GM21529 (cell line): Measurements from ENCODE around the gene BMS1.
"Not testable (repeated sequence)": the region's sequence is repeated elsewhere in the genome, so short reads cannot be mapped to it uniquely, and the experiment has no call there.

Experiments
- ATAC-seq: cut with Tn5 transposase; IDR thresholded peaks from one replicate; pipeline ENCODE4 v1.9.1; 2021; ENCODE audit not compliant: unreplicated experiment

The BMS1 gene, protein sequence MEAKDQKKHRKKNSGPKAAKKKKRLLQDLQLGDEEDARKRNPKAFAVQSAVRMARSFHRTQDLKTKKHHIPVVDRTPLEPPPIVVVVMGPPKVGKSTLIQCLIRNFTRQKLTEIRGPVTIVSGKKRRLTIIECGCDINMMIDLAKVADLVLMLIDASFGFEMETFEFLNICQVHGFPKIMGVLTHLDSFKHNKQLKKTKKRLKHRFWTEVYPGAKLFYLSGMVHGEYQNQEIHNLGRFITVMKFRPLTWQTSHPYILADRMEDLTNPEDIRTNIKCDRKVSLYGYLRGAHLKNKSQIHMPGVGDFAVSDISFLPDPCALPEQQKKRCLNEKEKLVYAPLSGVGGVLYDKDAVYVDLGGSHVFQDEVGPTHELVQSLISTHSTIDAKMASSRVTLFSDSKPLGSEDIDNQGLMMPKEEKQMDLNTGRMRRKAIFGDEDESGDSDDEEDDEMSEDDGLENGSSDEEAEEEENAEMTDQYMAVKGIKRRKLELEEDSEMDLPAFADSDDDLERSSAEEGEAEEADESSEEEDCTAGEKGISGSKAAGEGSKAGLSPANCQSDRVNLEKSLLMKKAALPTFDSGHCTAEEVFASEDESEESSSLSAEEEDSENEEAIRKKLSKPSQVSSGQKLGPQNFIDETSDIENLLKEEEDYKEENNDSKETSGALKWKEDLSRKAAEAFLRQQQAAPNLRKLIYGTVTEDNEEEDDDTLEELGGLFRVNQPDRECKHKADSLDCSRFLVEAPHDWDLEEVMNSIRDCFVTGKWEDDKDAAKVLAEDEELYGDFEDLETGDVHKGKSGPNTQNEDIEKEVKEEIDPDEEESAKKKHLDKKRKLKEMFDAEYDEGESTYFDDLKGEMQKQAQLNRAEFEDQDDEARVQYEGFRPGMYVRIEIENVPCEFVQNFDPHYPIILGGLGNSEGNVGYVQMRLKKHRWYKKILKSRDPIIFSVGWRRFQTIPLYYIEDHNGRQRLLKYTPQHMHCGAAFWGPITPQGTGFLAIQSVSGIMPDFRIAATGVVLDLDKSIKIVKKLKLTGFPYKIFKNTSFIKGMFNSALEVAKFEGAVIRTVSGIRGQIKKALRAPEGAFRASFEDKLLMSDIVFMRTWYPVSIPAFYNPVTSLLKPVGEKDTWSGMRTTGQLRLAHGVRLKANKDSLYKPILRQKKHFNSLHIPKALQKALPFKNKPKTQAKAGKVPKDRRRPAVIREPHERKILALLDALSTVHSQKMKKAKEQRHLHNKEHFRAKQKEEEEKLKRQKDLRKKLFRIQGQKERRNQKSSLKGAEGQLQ

DNA sequence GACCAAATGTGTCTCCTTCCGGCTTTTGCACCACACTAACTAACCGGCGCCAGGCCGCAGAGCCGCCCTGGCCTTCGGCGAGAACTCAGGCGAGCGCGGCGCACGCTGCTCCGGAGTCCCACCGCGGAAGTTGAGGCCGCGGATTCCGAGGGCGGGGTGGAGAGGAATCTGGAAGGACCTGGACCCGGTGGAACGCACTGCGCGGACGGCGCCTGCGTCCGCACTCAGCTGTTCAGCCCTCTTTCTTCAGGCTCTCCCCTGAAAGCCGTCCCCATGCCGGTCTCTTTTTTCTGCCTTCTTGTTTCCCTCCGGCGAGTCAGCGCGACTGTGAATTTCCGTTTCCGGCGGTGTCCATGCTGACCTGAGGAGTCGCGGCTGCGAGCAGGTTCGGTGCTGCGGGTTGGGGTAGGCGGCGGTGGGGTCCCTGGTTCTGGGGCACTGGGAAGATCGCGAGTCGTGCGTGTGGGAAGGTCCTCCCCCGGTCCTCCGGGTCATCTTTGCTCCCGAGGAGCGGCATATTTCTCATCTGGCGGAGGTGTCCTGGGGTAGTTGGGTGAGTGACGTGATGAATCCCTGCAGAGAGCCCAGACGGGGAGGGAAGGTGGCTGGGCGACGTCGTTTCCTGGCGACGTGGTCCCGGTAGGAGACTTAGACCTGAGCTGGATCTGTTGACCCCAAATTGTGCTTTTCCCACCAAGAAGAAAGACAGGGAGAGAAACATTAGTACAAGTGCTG, at the start of gene BMS1:
Gene BMS1 (plus strand): TSS at position 350 of the 735 bp plus-strand sequence. CDS start 1,600 bp downstream, outside the sequence.
- peak; percentile 97 for ATAC-seq

DNA sequence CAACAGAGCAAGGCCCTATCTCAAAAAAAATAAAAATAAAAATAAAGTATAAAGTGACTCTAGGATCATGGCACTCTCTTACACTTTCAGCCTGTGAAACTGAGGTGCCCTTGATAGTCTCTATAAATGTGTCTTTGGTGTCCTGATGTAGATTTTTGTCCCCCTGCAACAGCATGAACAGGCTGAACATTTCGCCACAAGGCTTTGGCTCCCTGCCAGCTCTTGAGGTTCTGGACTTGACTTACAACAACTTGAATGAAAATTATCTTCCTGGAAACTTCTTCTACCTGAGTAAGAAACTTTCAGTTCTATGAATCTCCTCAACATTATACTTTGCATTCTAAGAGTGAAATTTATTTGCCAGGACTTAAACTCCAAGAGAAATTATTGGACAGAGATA, 48.1 kb upstream of the BMS1 start:
- ATAC-seq = no peak

DNA sequence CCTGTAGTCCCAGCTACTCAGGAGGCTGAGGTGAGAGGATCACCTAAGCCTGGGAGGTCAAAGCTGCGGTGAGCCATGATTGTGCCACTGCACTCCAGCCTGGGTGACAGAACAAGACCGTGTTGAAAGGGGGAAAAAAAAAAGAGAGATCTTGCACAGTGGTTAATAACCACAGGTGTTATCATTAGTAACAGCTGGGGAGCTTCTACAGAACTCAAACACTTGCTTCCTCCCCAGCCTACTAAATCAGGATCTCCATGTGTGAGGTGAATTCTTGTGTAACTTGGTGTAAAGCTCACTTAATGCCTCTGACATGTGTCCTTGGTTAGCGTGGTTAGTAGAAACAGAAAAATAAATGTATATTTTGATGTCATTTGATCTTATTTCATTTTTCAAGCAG, 43.9 kb upstream of the BMS1 start:
- ATAC-seq = no peak

DNA sequence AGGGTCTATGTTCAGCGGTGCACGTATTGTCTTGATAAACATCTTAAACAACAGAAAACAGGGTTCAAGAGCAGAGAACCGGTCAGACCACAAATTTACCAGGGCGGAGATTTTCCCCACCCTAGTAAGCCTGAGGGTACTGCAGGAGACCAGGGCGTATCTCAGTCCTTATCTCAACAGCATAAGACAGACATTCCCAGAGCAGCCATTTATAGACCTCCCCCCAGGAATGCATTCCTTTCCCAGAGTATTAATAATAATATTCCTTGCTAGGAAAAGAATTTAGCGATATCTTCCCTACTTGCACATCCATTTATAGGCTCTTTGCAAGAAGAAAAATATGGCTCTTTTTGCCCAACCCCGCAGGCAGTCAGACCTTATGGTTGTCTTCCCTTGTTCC, 41.1 kb upstream of the BMS1 start:
- not testable (repeated sequence) for ATAC-seq

DNA sequence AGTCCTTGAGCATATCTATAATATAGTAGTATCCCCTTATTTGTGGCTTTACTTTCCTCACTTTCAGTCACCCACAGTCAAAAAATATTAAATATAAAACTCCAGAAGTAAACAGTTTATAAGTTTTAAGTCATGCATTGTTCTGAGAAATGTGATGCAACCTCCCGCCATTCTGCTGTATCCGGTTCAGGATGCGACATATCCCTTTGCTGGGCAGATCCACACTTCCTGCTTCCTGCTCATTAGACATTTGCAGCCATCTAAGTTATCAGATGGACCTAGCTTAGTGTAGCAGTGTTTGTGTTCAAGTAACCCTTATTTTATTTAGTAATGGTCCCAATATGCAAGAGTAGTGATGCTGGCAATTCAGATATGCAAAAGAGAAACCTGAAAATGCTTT, 38.9 kb upstream of the BMS1 start:
- no peak for ATAC-seq

DNA sequence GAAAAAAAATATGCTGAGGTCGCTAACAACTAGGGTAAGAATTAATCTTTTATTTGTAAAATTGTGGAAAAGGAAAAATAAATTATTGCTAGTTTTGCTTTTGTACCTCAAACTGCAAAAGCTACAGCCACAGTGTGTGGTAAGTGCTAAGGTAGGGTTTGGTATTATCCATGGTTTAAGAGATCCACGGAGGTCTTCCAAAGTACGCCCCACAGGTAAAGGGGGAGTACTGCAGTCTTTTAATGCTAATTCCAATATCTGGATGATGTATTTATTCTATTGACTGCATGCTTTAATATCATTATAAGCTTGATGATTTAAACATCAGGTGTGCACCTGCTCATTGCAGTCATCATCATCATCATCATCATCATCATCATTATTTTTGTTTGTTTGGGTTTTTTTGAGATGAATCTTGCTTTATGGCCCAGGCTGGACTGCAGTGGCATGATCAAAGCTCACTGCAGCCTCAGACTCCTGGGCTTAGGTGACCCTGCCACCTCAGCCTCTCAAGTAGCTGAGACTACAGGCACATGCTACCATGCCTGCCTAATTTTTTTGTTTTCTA, 38.4 kb upstream of the BMS1 start:
- no peak for ATAC-seq

DNA sequence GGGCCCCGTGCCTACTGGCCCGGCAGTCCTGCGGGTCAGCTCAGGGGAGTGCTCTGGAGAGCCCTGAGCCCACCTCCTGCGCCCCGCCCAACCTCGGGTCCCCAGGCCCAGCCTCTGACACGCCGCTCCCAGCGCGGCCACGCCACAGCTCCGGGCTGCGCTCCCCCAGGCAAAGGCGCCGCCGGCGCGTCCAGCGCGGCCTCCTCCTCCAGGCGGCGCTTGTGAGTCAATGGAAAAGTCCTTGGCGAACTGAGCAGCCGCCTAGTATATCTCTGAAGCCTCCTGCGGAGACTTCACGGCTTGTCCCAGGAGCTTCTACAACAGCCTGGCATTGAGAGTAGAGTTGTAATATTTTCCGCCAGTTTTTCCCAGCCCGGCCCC, 29.5 kb upstream of the BMS1 start:
- no peak for ATAC-seq

DNA sequence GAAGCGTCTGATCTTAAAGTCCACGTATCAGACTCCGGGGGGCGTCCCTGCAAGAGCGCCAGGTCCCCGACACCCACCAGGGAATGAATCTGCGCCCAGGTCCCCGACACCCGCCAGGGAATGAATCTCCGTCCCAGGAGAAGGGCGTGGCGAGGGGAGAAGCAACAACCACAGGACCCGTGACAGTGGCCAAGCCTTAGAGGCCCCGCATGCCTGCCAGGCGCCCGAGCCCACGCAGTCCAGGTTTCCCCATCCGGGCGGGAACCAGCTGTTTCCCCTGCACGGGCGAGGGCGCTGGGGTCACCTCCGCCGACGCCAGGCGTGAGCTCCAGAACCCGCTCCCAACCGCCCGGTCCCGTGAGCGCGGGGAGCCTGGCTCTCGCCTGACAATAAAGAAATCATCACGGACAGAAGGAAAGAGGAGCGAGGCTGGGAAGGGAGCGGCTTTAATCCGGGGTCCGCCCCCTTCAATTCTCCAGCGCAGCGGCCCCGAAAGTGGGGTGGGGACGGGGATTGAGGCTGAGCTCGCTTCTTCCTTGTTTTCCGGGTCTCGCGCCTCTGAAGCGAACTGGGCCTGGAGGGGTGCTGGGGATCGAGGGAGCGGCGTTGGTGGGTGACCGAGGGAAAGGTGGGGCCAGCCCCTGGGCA, 29.0 kb upstream of the BMS1 start:
- no peak for ATAC-seq

DNA sequence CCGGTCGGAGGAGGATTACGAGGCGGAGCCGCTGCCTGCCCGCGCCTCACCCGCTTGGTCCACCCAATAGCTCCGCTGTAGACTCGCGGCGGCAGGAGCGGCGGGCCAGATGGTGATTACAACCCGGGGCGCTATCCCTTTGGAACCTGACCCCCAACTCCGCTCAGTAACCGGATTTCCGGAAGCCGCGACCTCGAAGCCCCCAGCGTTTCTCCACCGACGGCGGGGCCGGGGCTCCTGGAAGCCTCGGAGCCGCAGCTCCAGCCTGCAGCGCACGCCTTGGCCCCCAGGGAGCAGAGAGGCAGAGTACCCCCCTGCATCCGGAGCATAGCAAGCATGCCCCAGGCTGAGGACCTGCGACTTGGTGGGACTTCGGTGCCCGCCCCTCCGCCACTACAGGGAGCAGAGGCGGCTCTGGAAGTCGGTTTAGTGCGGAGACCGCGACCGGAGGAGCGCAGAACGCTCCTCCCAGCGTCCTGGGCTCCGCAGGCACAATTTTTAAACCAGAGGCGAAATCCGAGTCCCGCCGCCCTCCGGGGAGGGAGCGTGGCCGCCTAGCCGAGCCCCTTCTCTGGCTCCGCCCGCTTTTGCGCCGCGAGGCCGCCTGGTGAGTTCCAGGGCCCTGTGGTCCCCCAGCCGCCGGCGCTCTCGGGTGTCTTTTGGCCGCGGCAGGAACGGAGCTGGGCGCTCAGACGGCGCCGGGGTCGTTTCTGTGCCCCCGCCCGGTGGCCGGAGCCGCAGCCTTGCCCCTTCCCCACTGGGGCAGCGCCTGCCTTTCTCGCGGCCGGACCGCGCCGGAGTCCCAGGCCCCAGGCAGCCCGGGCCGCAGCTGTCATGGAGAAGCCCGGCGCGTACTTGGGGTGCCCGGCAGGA, 28.2 kb upstream of the BMS1 start:
- no peak for ATAC-seq

DNA sequence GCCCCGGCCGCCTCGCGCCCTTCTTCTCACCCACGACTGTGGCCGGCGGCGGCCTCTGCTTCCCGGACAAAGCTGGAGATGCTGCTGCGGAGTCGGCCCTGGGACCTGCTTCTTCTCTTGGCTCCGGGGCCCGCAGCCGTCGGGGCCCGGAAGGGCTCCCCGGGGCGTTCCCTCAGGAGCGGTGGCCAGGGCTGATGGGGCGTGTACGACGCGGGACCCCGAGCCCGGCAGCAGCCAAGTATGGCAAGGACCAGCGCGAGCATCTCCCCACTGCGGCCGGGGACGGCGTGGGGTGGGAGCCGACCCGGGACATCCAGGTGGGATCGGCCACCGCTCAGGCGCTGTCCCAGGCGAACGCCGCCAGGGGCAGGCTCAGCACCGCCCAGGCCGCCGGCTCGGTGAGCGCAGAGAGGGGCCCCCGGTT, 27.6 kb upstream of the BMS1 start:
- ATAC-seq = no peak

DNA sequence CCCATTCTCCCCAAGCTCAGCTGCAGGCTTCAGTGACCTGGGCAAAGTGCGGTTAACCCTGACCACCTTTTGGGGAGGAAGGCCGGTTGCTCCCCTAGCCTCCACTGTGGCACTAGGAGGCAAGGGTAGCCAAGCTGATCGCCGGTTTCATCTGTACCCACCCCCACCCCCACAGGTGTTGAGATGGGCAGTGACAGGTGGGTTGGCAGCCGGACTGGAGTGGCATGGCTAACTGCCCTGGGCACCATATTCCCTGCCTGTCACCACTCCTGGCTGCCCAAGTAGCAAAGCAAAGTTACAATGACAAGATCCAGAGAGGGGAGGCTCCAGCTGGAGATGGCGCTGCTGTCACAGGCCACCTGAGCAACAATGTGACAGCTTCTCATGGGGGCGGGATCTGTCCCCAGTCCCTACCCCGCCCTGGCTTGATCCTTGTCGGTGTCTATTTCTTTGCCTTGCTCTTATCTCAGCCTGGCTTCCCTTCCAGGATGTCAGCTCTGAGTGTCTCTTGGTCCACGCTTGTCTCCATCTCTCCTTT, 27.0 kb upstream of the BMS1 start:
- no peak for ATAC-seq

DNA sequence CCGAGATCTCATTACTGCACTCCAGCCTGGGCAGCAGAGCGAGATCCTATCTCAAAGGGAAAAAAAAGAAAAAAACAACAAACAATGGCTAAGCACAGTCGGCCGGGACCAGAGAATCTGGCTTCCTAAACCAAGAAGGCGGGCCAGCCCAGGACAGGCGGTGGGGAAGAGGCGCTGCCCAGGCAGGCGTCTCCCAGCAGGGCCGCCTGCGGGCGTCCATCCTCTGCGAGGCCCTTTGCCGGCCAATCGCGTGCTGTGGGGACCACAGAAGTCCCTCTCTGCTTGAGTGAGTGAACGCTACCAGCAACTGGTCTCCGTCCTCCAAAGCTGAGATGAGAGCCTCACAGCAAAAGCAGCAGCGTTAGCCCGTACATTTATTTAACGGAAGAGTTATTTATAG, 14.7 kb upstream of the BMS1 start:
- no peak for ATAC-seq

DNA sequence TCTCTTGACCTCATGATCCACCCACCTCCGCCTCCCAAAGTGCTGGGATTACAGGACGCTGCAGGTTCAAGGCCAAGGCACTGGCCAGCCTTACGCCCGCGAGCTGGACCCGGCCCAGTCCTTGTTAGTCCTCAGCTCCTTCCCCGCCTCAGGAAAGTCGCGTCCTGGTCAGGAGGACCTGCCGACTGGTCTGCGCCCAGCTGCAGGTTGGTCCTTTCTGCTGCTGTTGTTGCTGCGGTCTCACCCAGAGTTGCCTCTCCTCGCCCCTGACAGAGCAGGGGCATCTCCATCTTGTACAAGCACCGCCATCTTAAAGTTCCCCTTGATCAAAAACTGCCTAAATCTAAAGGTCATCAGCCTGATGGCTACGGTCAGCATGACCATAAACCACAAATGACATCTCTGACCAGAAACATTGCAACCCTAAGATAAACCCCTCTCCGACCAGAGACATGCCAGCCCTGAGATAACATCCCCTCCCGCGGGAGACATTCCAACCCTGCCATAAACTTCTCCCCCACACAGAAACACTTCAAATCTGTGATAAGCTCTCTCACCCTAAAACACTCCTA, 13.9 kb upstream of the BMS1 start:
- no peak for ATAC-seq

DNA sequence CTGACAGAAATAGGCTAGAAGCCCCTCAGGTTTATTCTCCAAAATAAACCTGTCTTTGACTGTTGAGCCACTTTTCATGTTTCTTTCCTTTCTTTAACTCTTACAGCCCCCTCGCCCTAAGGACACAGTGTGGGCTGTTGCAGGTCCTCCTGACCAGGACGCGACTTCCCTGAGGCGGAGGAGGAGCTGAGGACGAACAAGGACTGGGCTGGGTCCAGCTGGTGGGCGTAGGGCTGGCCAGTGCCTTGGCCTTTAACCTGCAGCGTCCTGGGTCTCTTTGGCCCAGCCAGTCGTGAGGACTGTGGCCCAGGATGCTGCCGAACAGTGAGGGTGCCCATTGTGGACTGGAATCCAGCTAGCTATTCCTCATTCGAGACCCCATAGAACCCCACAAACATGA, 13.4 kb upstream of the BMS1 start:
- no peak for ATAC-seq

DNA sequence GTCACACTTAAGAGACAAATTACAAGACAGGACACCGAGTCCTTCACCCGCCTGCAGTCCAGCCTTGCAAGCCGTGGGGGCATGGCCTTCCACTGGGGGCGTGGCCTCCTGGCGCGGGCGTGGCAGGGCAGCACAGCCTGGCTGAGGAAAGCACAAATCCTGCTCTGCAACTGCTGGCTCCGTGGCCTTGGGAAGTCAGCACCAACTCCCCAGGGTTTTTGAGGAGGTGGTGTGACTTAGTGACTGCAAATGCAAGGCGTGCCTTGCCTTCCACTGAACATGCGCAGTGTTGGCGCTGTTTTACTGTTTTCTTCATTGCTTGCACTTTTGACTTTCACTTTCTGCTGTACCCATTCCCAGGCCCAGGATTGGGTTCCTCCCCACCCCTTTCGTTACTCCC, 12.9 kb upstream of the BMS1 start:
- ATAC-seq = no peak

DNA sequence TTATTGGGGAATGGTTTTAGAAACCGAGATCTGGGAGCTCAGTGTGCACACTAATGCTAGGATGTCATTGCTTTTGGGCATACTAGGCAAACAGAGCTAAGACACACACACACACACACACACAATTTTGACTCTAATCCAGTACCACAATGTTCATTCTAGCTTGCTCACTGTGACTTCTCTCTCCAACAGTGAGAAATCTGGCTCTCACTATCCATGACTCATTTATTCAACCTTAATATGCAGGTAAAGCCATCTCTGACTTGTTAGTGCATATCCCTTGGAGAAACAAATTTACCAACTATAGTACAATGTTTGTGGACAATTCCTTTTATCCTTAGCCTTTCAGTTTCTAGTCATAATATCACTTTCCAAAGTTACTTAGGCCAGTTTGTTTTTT, 5.9 kb upstream of the BMS1 start:
- no peak for ATAC-seq

DNA sequence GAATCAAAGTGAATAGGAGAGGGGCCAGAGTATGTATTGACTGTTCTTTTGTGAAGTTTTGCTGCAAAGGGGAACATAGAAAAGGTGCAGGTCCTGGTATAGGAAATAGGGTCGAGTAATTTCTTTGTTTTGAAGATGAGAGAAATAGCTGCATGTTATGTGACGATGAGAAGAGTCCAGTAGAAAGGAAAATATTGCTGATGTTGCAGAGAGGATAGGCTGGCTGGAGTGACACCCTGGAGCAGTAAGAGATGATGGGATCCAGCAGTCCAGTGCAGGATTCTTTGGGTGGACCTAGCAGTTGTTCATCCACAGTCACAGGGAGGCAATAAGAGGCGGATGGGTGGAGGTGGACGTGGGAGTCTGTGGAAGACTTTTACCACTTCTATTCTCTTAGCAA, 2.1 kb upstream of the BMS1 start:
- no peak for ATAC-seq

DNA sequence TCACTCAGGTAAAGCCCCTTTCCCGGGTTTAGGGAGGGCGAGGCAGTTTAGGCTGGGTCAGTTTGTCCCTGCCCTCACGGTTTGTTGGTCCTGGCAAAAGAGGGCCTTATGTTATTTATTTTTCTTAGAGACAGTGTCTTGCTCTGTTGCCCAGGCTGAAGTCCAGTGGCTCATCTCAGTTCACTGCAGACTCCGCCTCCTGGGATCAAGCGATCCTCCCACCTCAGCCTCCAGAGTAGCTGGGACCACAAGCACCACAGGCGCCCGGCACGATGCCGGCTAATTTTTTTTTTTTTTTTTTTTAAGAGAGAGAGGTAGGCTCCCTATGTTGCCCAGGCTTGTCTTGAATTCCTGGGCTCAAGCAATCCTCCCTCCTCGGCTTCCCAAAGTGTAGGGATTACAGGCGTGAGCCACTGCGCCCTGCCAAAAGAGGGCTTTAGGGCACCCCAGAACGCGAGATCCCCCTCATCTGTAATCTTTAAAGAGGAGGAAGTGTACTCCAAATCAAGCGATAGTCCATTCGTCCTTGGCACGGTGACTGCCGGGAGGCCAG, 626 bp upstream of the BMS1 start:
- no peak for ATAC-seq
